Endothelial cell of umbilical vein (primary cell): ENCODE measurements around the gene TNKS1BP1.
A peak's percentile ranks its signal among the peaks of the same experiment; 100 is the strongest.

Source experiments
- CTCF ChIP-seq, 2 donors: IDR thresholded peaks; 1 replicate in 1 of 2; 2 replicates in 1 of 2; pipeline ENCODE4 v1.5.1; 2011; ENCODE audit warnings: low read length in 2 of 2, mild to moderate bottlenecking in 2 of 2, moderate library complexity in 2 of 2, control low read depth in 1 of 2, inconsistent platforms in 1 of 2, low read depth in 1 of 2; ENCODE audit not compliant: insufficient read depth in 1 of 2; ENCODE audit errors: extremely low read depth in 1 of 2
- EZH2 ChIP-seq: IDR thresholded peaks from 2 replicates; pipeline ENCODE4 v1.6.1; 2012; ENCODE audit warnings: borderline replicate concordance, low read depth, mild to moderate bottlenecking, moderate library complexity, low read length, inconsistent platforms; ENCODE audit not compliant: severe bottlenecking
- FOS ChIP-seq: IDR thresholded peaks from 2 replicates; pipeline ENCODE4 v1.6.1; 2011; ENCODE audit warnings: mild to moderate bottlenecking, low read length, moderate library complexity, borderline replicate concordance; ENCODE audit not compliant: insufficient read depth
- GATA2 ChIP-seq: IDR thresholded peaks from 2 replicates; pipeline ENCODE4 v1.7.0; 2011; ENCODE audit warnings: low read depth, mild to moderate bottlenecking, moderate library complexity, mixed read lengths, low read length; ENCODE audit not compliant: insufficient read length, insufficient read depth
- MAX ChIP-seq: IDR thresholded peaks from 2 replicates; pipeline ENCODE4 v1.6.1; 2011; ENCODE audit not compliant: insufficient read depth, insufficient read length
- MYC ChIP-seq: IDR thresholded peaks from one replicate; pipeline ENCODE4 v1.6.1; 2011; ENCODE audit warnings: mild to moderate bottlenecking, low read depth, low read length
- POLR2A ChIP-seq: IDR thresholded peaks from 2 replicates; pipeline ENCODE4 v1.6.1; 2012; ENCODE audit warnings: low read depth, mild to moderate bottlenecking, control low read depth, low read length
- POLR2AphosphoS5 ChIP-seq: IDR thresholded peaks from 2 replicates; pipeline ENCODE4 v1.6.1; 2012; ENCODE audit warnings: low read depth, mild to moderate bottlenecking, control low read depth, low read length, moderate library complexity; ENCODE audit not compliant: insufficient read depth

GRCh38 chr11:57290288-57290687, 34.5 kb downstream of the TNKS1BP1 start:
- no peak for TF ChIP-seq GATA2
- no peak for TF ChIP-seq CTCF (IDR thresholded peaks at IDR 0.05; ENCODE audit: extremely low read depth in 1 of 2, insufficient read depth in 1 of 2, low read depth in 1 of 2, low read length in 2 of 2)
- TF ChIP-seq POLR2A = no peak
- TF ChIP-seq MAX = no peak
- TF ChIP-seq POLR2AphosphoS5 = no peak
- TF ChIP-seq FOS = peak; percentile 55
- TF ChIP-seq EZH2 = no peak
- TF ChIP-seq MYC = no peak
